PC-9 (cell line): ENCODE data around the gene CILP2.

Source experiments
- EZH2 ChIP-seq: fragments of 200-600 bp; sonication (generic); IDR thresholded peaks from 2 replicates; pipeline ENCODE4 v1.8.0; 2017; ENCODE audit warnings: antibody characterized with exemption, low read depth
- TF ChIP-seq, protein P1 (sequence below): fragments of 200-600 bp; sonication (generic); conservative IDR thresholded peaks from 2 replicates; pipeline ENCODE4 v1.6.1; 2017; ENCODE audit warnings: mixed run types, antibody characterized with exemption, mild to moderate bottlenecking, moderate library complexity

GRCh38 chr19:19587771-19588170 lies 49.7 kb downstream of the CILP2 start:
- TF ChIP-seq, protein P1, sequence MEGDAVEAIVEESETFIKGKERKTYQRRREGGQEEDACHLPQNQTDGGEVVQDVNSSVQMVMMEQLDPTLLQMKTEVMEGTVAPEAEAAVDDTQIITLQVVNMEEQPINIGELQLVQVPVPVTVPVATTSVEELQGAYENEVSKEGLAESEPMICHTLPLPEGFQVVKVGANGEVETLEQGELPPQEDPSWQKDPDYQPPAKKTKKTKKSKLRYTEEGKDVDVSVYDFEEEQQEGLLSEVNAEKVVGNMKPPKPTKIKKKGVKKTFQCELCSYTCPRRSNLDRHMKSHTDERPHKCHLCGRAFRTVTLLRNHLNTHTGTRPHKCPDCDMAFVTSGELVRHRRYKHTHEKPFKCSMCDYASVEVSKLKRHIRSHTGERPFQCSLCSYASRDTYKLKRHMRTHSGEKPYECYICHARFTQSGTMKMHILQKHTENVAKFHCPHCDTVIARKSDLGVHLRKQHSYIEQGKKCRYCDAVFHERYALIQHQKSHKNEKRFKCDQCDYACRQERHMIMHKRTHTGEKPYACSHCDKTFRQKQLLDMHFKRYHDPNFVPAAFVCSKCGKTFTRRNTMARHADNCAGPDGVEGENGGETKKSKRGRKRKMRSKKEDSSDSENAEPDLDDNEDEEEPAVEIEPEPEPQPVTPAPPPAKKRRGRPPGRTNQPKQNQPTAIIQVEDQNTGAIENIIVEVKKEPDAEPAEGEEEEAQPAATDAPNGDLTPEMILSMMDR, result no peak
- no peak for TF ChIP-seq EZH2
